Osteoblast (primary cell): ENCODE results near the gene RELN. TPM values are rescaled to one million over a fixed set of nuclear protein-coding genes. Genes with fewer than 3 reads are reported as not detected.

Source experiments
- DNase-seq: peaks from one replicate; pipeline ENCODE4 v3.0.0; 2011; ENCODE audit warnings: low spot score, mixed read lengths; ENCODE audit not compliant: insufficient read length; ENCODE audit errors: missing footprints
- H2AFZ ChIP-seq: 2 replicates; pipeline ENCODE4 v1.6.0; 2011; ENCODE audit warnings: mild to moderate bottlenecking, low read length
- H3K27ac ChIP-seq: 2 replicates; pipeline ENCODE4 v1.5.1; 2011; ENCODE audit warnings: mild to moderate bottlenecking, low read depth, low read length, moderate library complexity
- H3K27me3 ChIP-seq: 2 replicates; pipeline ENCODE4 v1.6.0; 2012; ENCODE audit warnings: mild to moderate bottlenecking, control low read depth, inconsistent platforms, low read length, moderate library complexity; ENCODE audit not compliant: insufficient read depth
- H3K36me3 ChIP-seq: 2 replicates; pipeline ENCODE4 v1.5.1; 2011; ENCODE audit warnings: mild to moderate bottlenecking, low read length, control low read depth, moderate library complexity; ENCODE audit not compliant: insufficient read depth
- H3K4me1 ChIP-seq: 2 replicates; pipeline ENCODE4 v1.5.1; 2011; ENCODE audit warnings: mild to moderate bottlenecking, low read length, control low read depth, moderate library complexity; ENCODE audit not compliant: insufficient read depth
- H3K4me2 ChIP-seq: 2 replicates; pipeline ENCODE4 v1.6.0; 2011; ENCODE audit warnings: mild to moderate bottlenecking, low read length; ENCODE audit not compliant: insufficient read depth
- H3K4me3 ChIP-seq: fragments of 200-600 bp; sonication (generic); 3 replicates; pipeline ENCODE4 v1.5.1; 2012; ENCODE audit warnings: mild to moderate bottlenecking, low read length, inconsistent platforms; ENCODE audit not compliant: insufficient read depth
- H3K79me2 ChIP-seq: 2 replicates; pipeline ENCODE4 v1.6.0; 2012; ENCODE audit warnings: mild to moderate bottlenecking, low read length, control low read depth, inconsistent platforms; ENCODE audit not compliant: insufficient read depth
- H3K9me3 ChIP-seq: 2 replicates; pipeline ENCODE4 v1.5.1; 2011; ENCODE audit warnings: low read depth, low read length, control low read depth
- H4K20me1 ChIP-seq: 2 replicates; pipeline ENCODE4 v1.6.0; 2012; ENCODE audit warnings: mild to moderate bottlenecking, low read length, control low read depth; ENCODE audit not compliant: insufficient read depth
- total RNA-seq: library from RNA; depleted of rRNA; stranded (reverse); fragments of >200 nt; gene quantifications from 2 replicates; pipeline ENCODE4 v1.2.3, GENCODE V29; 2012
- TF ChIP-seq, protein P1 (sequence below): IDR thresholded peaks from 2 replicates; pipeline ENCODE4 v1.5.1; 2011; ENCODE audit warnings: mild to moderate bottlenecking, low read depth, low read length, moderate library complexity; ENCODE audit errors: extremely low read depth

Gene RELN
- total RNA-seq, 1 donor = 0.36 TPM

DNA sequence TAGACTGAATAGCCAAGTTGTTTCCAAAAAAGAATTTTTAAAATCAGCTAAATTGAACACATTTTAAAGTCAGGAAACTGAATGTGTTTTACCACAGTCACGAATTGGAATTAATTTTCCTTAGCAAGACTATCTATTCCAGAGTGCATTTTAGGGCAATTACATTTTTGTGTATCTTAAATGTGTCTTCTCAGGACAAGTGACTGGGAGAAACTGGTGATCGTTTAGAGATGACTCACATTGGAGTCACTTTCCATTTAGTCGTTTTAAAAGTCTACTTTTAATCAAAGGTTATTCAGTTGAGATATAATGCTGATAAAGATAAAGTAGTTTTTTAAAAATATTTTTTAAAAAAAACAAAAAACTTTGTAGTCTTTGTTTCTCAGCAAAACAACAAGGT, 351.7 kb downstream of the RELN start:
- DNase-seq = no peak
- Histone ChIP-seq H4K20me1 (no peaks in the 10 kb centered on the region), H3K9me3 (no peaks in the 10 kb centered on the region), H3K4me3 (no peak overlapping the region), H2AFZ (no peak overlapping the region), H3K27me3 (no peaks in the 10 kb centered on the region), H3K79me2 (no peaks in the 10 kb centered on the region), H3K4me2 (peak overlapping the region; percentile 46), H3K36me3 (no peaks in the 10 kb centered on the region), H3K27ac (peak overlapping the region; percentile 84), H3K4me1 (peaks cover 28% of the 10 kb centered on the region)
- TF ChIP-seq, protein P1, sequence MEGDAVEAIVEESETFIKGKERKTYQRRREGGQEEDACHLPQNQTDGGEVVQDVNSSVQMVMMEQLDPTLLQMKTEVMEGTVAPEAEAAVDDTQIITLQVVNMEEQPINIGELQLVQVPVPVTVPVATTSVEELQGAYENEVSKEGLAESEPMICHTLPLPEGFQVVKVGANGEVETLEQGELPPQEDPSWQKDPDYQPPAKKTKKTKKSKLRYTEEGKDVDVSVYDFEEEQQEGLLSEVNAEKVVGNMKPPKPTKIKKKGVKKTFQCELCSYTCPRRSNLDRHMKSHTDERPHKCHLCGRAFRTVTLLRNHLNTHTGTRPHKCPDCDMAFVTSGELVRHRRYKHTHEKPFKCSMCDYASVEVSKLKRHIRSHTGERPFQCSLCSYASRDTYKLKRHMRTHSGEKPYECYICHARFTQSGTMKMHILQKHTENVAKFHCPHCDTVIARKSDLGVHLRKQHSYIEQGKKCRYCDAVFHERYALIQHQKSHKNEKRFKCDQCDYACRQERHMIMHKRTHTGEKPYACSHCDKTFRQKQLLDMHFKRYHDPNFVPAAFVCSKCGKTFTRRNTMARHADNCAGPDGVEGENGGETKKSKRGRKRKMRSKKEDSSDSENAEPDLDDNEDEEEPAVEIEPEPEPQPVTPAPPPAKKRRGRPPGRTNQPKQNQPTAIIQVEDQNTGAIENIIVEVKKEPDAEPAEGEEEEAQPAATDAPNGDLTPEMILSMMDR = no peak

DNA sequence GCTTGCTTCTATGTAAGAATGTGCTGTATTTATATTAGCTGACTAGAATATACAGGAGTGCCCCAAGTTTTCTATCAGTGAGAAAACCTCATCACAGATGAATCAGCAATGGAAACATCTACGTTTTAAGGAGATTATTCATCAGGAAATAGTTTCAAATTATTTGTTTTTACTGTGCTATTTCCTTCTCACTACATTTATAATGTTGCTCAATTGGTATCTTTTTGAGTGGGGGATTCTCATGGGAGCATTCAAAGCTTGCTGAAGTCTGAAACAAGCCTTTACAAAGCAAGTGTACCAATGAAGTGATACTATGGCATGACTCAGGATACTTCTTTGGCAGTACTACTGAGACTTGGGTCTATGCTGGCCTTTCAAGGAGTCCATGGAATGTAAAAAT, 352.4 kb downstream of the RELN start:
- Histone ChIP-seq H3K4me1 (peaks cover 32% of the 10 kb centered on the region), H3K27ac (peak overlapping the region; percentile 84)
- TF ChIP-seq, protein P1 = no peak

DNA sequence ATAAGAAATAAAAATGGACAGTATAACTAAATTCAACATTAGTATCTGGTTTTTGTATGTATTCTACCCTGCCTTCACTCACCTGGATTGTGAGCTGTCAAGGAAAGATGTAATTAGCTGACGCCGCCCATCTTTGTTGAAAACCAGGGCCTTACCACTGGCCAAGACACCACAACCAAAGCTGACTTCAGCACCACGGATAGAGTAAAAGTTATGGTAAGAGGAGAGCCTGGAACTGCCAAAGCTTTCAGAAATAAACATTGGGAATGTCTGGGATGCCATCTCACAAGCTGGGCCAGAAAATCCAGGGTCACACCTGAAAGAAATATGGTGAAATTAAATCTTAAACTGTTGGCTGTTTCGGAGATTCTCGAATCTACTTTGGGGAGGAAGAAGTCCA, 353.3 kb downstream of the RELN start:
- Histone ChIP-seq H4K20me1 (no peaks in the 10 kb centered on the region), H3K79me2 (no peaks in the 10 kb centered on the region), H2AFZ (no peak overlapping the region), H3K4me3 (no peak overlapping the region), H3K4me2 (no peak overlapping the region), H3K9me3 (no peaks in the 10 kb centered on the region), H3K27ac (peak overlapping the region; percentile 34), H3K4me1 (peaks cover 32% of the 10 kb centered on the region), H3K36me3 (no peaks in the 10 kb centered on the region), H3K27me3 (no peaks in the 10 kb centered on the region)
- TF ChIP-seq, protein P1 = no peak
- no peak for DNase-seq

More for the DNA sequence above, 352.4 kb downstream of the RELN start:
- H3K79me2 ChIP-seq = no peaks in the 10 kb centered on the region
- H3K4me2 ChIP-seq = peak overlapping the region; percentile 46
- DNase-seq = peak; percentile 39
- no peaks in the 10 kb centered on the region for H3K9me3 ChIP-seq
- no peaks in the 10 kb centered on the region for H3K36me3 ChIP-seq
- H3K4me3 ChIP-seq = no peak overlapping the region
- H2AFZ ChIP-seq = no peak overlapping the region
- H3K27me3 ChIP-seq = no peaks in the 10 kb centered on the region
- no peaks in the 10 kb centered on the region for H4K20me1 ChIP-seq

DNA sequence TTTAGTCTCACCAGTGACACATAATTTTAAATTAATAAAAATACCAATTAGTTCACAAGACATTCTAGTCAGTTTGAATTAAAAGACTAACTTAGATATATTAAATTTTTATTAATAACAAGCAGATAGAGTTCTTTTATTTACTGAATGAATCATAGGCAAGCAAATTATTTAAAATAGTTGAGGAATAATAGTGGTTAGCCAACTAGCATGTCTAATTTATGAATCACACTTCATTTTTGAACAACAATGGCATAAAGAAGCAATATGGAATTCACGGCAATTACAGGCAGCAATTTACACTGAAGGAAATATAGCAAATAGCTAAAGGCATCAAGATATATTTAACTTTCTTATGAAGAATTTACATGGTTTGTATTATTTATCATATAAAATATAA, 356.5 kb downstream of the RELN start:
- Histone ChIP-seq H3K9me3 (no peaks in the 10 kb centered on the region), H3K27me3 (no peaks in the 10 kb centered on the region), H3K4me3 (no peak overlapping the region), H3K36me3 (no peaks in the 10 kb centered on the region), H3K4me1 (peaks cover 21% of the 10 kb centered on the region), H3K4me2 (no peak overlapping the region), H3K27ac (no peak overlapping the region), H3K79me2 (no peaks in the 10 kb centered on the region), H2AFZ (no peak overlapping the region), H4K20me1 (no peaks in the 10 kb centered on the region)
- no peak for DNase-seq
- TF ChIP-seq, protein P1 = no peak
